Neural progenitor cell (in vitro differentiated cells): ENCODE measurements around the gene POLN. TPM values are rescaled to one million over a fixed set of nuclear protein-coding genes. Genes with fewer than 3 reads are reported as not detected.

Source experiments
- DNase-seq: peaks from one replicate; pipeline ENCODE4 v3.0.0-alpha.2; 2016; ENCODE audit warnings: low spot score
- H2AFZ ChIP-seq: fragments of 200-600 bp; sonication (generic); replicated peaks from 2 replicates; pipeline ENCODE4 v1.6.1; 2016; ENCODE audit warnings: antibody characterized with exemption
- H3F3A ChIP-seq: fragments of 200-600 bp; sonication (generic); 2 replicates; pipeline ENCODE4 v1.6.1; 2016; ENCODE audit warnings: antibody characterized with exemption, low read depth
- H3K27ac ChIP-seq: fragments of 200-600 bp; sonication (generic); 2 replicates; pipeline ENCODE4 v1.5.1; 2016; ENCODE audit warnings: mild to moderate bottlenecking
- H3K27me3 ChIP-seq: fragments of 200-600 bp; sonication (generic); 2 replicates; pipeline ENCODE4 v1.6.1; 2016; ENCODE audit warnings: mild to moderate bottlenecking, moderate library complexity
- H3K36me3 ChIP-seq: fragments of 200-600 bp; sonication (generic); 2 replicates; pipeline ENCODE4 v1.5.1; 2016
- H3K4me1 ChIP-seq: fragments of 200-600 bp; sonication (generic); 2 replicates; pipeline ENCODE4 v1.6.1; 2016; ENCODE audit warnings: mixed run types
- H3K4me2 ChIP-seq: fragments of 200-600 bp; sonication (generic); 2 replicates; pipeline ENCODE4 v1.6.1; 2016
- H3K4me3 ChIP-seq: fragments of 200-600 bp; sonication (generic); 2 replicates; pipeline ENCODE4 v1.5.1; 2016
- H3K79me2 ChIP-seq: fragments of 200-600 bp; sonication (generic); 2 replicates; pipeline ENCODE4 v1.6.1; 2016; ENCODE audit warnings: low read depth
- H3K9ac ChIP-seq: fragments of 200-600 bp; sonication (generic); 2 replicates; pipeline ENCODE4 v1.6.1; 2016
- H3K9me3 ChIP-seq: fragments of 200-600 bp; sonication (generic); 2 replicates; pipeline ENCODE4 v1.5.1; 2016; ENCODE audit warnings: low read depth
- H4K20me1 ChIP-seq: fragments of 200-600 bp; sonication (generic); 2 replicates; pipeline ENCODE4 v1.6.1; 2016; ENCODE audit warnings: low read depth
- H3K27ac Mint-ChIP-seq: 3 replicates; pipeline ENCODE4 v1.8.0; 2021; ENCODE audit warnings: mixed read lengths
- H3K27me3 Mint-ChIP-seq: 2 replicates; pipeline ENCODE4 v1.8.0; 2022; ENCODE audit warnings: low read depth, mild to moderate bottlenecking, inconsistent platforms, moderate library complexity, mixed read lengths; ENCODE audit not compliant: insufficient read depth
- H3K36me3 Mint-ChIP-seq: 3 replicates; pipeline ENCODE4 v1.8.0; 2021; ENCODE audit warnings: mixed read lengths
- H3K4me1 Mint-ChIP-seq: 3 replicates; pipeline ENCODE4 v1.8.0; 2021; ENCODE audit warnings: mixed read lengths
- H3K4me3 Mint-ChIP-seq: 3 replicates; pipeline ENCODE4 v1.8.0; 2021; ENCODE audit warnings: mild to moderate bottlenecking, moderate library complexity, mixed read lengths
- H3K9me3 Mint-ChIP-seq: 3 replicates; pipeline ENCODE4 v1.8.0; 2020; ENCODE audit warnings: mixed read lengths
- EZH2 ChIP-seq: fragments of 200-600 bp; sonication (generic); IDR thresholded peaks from 2 replicates; pipeline ENCODE4 v1.6.1; 2017; ENCODE audit warnings: antibody characterized with exemption, mild to moderate bottlenecking, moderate library complexity
- EZH2phosphoT487 ChIP-seq: fragments of 200-600 bp; sonication (generic); IDR thresholded peaks from 2 replicates; pipeline ENCODE4 v1.6.1; 2017; ENCODE audit warnings: antibody characterized with exemption
- total RNA-seq: library from RNA; depleted of rRNA; stranded (reverse); fragments of >200 nt; gene quantifications from 2 replicates; pipeline ENCODE4 v1.2.3, GENCODE V29; 2015; ENCODE audit warnings: low replicate concordance
- TF ChIP-seq, protein P1 (sequence below): fragments of 200-600 bp; sonication (generic); IDR thresholded peaks from 2 replicates; pipeline ENCODE4 v1.5.1; 2017; ENCODE audit warnings: antibody characterized with exemption, mild to moderate bottlenecking

The POLN gene
- total RNA-seq, 1 donor from 2014 or later: 1.7 TPM

DNA sequence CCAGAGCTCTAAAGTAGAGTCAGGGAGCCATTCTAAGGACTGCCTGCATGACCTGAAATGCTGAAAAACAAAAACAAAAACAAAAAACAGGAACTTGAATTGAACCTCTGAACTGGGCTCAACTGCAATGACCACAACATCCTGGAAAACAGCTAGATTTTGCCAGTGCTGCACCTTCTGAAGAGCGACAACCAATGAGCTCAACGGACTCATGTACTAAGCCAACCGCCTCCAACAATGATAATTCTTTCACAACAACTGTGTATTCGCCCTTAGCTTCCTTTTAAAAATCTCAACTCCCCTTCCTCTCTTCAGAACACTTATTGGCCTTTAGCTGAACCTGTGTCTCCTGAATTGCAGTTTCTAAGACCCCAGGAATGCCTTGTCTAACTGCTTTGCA, 69.8 kb downstream of the POLN start:
- H3K27ac Mint-ChIP-seq: no peak overlapping the region
- H3K9ac ChIP-seq: no peak overlapping the region
- H3K4me3 Mint-ChIP-seq: no peak overlapping the region
- H3K27ac ChIP-seq: no peak overlapping the region
- peaks cover 13% of the 10 kb centered on the region for H3K4me1 Mint-ChIP-seq
- no peaks in the 10 kb centered on the region for H3K27me3 ChIP-seq
- H3K4me1 ChIP-seq: no peaks in the 10 kb centered on the region
- DNase-seq: no peak
- no peaks in the 10 kb centered on the region for H3F3A ChIP-seq
- no peak overlapping the region for H2AFZ ChIP-seq
- no peak for TF ChIP-seq EZH2
- TF ChIP-seq, protein P1, sequence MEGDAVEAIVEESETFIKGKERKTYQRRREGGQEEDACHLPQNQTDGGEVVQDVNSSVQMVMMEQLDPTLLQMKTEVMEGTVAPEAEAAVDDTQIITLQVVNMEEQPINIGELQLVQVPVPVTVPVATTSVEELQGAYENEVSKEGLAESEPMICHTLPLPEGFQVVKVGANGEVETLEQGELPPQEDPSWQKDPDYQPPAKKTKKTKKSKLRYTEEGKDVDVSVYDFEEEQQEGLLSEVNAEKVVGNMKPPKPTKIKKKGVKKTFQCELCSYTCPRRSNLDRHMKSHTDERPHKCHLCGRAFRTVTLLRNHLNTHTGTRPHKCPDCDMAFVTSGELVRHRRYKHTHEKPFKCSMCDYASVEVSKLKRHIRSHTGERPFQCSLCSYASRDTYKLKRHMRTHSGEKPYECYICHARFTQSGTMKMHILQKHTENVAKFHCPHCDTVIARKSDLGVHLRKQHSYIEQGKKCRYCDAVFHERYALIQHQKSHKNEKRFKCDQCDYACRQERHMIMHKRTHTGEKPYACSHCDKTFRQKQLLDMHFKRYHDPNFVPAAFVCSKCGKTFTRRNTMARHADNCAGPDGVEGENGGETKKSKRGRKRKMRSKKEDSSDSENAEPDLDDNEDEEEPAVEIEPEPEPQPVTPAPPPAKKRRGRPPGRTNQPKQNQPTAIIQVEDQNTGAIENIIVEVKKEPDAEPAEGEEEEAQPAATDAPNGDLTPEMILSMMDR: no peak
- no peak for TF ChIP-seq EZH2phosphoT487
- H3K9me3 Mint-ChIP-seq: no peaks in the 10 kb centered on the region
- H3K4me3 ChIP-seq: no peak overlapping the region
- H3K36me3 Mint-ChIP-seq: peaks cover 2% of the 10 kb centered on the region
- no peaks in the 10 kb centered on the region for H4K20me1 ChIP-seq
- H3K4me2 ChIP-seq: no peak overlapping the region
- no peaks in the 10 kb centered on the region for H3K79me2 ChIP-seq
- H3K36me3 ChIP-seq: no peaks in the 10 kb centered on the region
- H3K27me3 Mint-ChIP-seq: peaks cover 7% of the 10 kb centered on the region
- no peaks in the 10 kb centered on the region for H3K9me3 ChIP-seq

DNA sequence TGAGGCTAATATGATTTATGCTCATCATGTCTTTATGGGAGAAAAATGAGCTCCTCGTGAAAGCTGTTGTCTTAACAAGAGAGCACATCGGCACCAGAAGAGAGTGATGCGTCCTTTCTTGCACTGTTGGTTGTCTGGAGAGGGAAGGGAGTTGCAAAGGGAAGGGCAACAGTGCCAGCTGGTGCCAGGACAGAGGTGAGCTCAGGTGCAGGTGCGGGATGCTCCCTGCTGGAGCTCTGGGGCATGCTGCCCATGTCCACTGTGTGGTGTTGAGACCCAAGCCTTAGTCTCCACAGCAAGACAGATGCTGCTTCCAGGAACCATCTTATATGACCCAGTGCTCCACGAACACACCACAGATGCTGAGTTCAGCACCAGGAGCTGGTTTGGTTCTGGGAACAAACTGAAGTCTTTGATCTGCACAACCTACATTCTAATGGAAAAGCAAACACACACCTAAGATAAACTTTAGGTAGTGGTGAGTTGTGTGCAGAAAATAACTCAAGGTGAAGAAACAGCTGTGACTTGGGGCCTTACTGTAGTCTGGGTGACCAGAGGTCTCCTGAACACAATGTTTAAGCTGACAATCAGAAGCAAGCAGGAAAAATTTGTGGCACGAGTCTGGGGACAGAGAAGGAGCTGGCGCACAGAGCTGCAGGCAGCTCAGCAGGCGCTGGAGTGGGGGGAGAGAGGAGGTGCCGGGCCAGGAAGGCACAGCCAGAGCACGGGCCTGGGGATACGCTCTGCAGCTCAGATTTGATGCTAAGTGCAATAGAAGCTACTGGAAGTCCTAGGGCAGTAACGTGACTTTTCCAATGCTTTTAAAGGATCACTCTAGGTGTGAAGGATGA, 73.2 kb downstream of the POLN start:
- H3K4me1 Mint-ChIP-seq: peaks cover 13% of the 10 kb centered on the region

DNA sequence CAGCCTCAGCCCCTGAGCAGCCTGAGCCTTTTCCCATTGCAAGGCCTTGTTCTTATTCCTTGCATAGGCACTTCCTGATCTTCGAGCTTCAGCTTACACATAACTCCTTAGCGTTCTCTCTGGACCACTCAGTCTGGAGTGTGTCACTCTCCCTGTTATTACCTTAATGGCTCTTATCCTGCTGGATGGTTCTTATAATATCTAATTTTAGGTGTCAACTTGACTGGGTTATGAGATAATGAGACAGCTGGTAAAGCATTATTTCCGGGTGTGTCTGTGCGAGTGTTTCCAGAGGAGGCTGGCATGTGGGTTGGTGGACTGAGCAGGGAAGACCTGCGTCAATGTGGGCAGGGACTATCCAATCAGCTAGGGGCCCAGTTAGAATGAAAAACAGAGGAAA, 75.7 kb downstream of the POLN start:
- Histone ChIP-seq H3K27ac (no peak overlapping the region), H3K4me3 (no peak overlapping the region), H2AFZ (no peak overlapping the region), H3K4me1 (no peaks in the 10 kb centered on the region), H3K9me3 (no peaks in the 10 kb centered on the region), H3K79me2 (no peaks in the 10 kb centered on the region), H3K27me3 (no peaks in the 10 kb centered on the region), H4K20me1 (no peaks in the 10 kb centered on the region), H3F3A (no peaks in the 10 kb centered on the region), H3K36me3 (no peaks in the 10 kb centered on the region), H3K9ac (no peak overlapping the region), H3K4me2 (no peak overlapping the region)
- Mint-ChIP-seq H3K27me3 (peaks cover 2% of the 10 kb centered on the region), H3K9me3 (no peaks in the 10 kb centered on the region), H3K4me1 (peaks cover 13% of the 10 kb centered on the region), H3K27ac (peak overlapping the region; percentile 44), H3K36me3 (peaks cover 7% of the 10 kb centered on the region), H3K4me3 (no peak overlapping the region)
- no peak for TF ChIP-seq EZH2
- TF ChIP-seq EZH2phosphoT487: no peak
- DNase-seq: no peak

More for the DNA sequence above, 73.2 kb downstream of the POLN start:
- DNase-seq: no peak
- Histone ChIP-seq H3K9ac (no peak overlapping the region), H3K79me2 (no peaks in the 10 kb centered on the region), H3K4me1 (no peaks in the 10 kb centered on the region), H3K9me3 (no peaks in the 10 kb centered on the region), H3K4me3 (no peak overlapping the region), H2AFZ (no peak overlapping the region), H3K27ac (no peak overlapping the region), H3K4me2 (no peak overlapping the region), H3K27me3 (no peaks in the 10 kb centered on the region), H4K20me1 (no peaks in the 10 kb centered on the region), H3F3A (no peaks in the 10 kb centered on the region), H3K36me3 (no peaks in the 10 kb centered on the region)
- Mint-ChIP-seq H3K4me3 (no peak overlapping the region), H3K27me3 (peaks cover 2% of the 10 kb centered on the region), H3K36me3 (peaks cover 5% of the 10 kb centered on the region), H3K27ac (no peak overlapping the region), H3K9me3 (no peaks in the 10 kb centered on the region)
- TF ChIP-seq, protein P1: no peak
- TF ChIP-seq EZH2phosphoT487: no peak
- TF ChIP-seq EZH2: no peak

DNA sequence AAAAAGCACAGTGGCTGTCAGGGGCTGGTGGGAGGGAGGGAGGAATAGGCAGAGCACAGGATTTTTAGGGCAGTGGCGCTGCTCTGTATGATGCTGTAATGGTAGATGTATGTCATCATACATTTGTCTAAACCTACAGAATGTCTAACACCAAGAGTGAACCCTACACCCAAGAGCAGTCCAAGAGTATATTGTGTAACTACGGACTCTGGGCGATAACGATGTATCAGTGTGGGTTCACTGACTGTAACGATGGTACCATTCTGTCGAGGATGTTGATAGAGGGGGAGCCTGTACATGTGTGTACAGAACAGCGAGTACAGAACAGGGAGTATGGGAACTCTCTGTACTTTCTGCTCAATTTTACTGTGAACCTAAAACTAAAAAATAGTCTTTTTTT, 76.5 kb downstream of the POLN start:
- Mint-ChIP-seq H3K9me3 (no peaks in the 10 kb centered on the region), H3K27ac (no peak overlapping the region), H3K36me3 (peaks cover 7% of the 10 kb centered on the region), H3K27me3 (peaks cover 2% of the 10 kb centered on the region), H3K4me3 (no peak overlapping the region), H3K4me1 (peaks cover 10% of the 10 kb centered on the region)
- Histone ChIP-seq H4K20me1 (no peaks in the 10 kb centered on the region), H3F3A (no peaks in the 10 kb centered on the region), H3K9ac (no peak overlapping the region), H3K4me2 (no peak overlapping the region), H3K9me3 (no peaks in the 10 kb centered on the region), H3K27me3 (no peaks in the 10 kb centered on the region), H3K4me3 (no peak overlapping the region), H3K27ac (no peak overlapping the region), H2AFZ (no peak overlapping the region), H3K79me2 (no peaks in the 10 kb centered on the region), H3K4me1 (no peaks in the 10 kb centered on the region), H3K36me3 (no peaks in the 10 kb centered on the region)
- no peak for DNase-seq
- TF ChIP-seq, protein P1: no peak
- TF ChIP-seq EZH2phosphoT487: no peak
- TF ChIP-seq EZH2: no peak
